ENCODE data around the gene RAD23A. TPM values are rescaled to one million over a fixed set of nuclear protein-coding genes. Genes with fewer than 3 reads are reported as not detected.
A peak's percentile ranks its signal among the peaks of the same experiment; 100 is the strongest.

RAD23A gene
- total and polyA plus RNA-seq, 9 of the 15 experiments (the other 6 are each of a cell fraction or from before 2014, with no cell fraction given): 9.5 to 181 (median 101) TPM

- DNase-seq (ENCODE audit: extremely low read depth in 1 of 4, low spot score in 3 of 4): peak in 2 of 4 experiments; percentile 55 to 64
- no peaks in the 10 kb centered on the region for H3K9me3 ChIP-seq (replicated peaks; ENCODE audit: control insufficient read depth, insufficient read depth, low read depth, low read length)
- peaks cover 31% of the 10 kb centered on the region for H4K20me1 ChIP-seq (replicated peaks; ENCODE audit: control insufficient read depth, insufficient read depth, low read length)
- intact Hi-C loops (cut with micrococcal nuclease) (loop anchor here (5.0 kb wide), 1 partner anchor 52 kb away; the partner anchor contains the start of gene KLF1), in situ Hi-C loops (cut with MboI) (no loop called here)
- no peaks in the 10 kb centered on the region for H3K27me3 ChIP-seq (ENCODE audit: control insufficient read depth in 2 of 2, insufficient read depth in 2 of 2, low read length in 2 of 2)
- H3K4me1 ChIP-seq (replicated peaks in 1 of 2; ENCODE audit: control insufficient read depth in 2 of 2, insufficient read depth in 2 of 2, low read length in 2 of 2): peaks cover 34 to 50% of the 10 kb centered on the region in 2 experiments
- peak overlapping the region; percentile 94 for H3K27ac ChIP-seq (ENCODE audit: extremely low read depth, low read depth, low read length)
- ChIA-PET POLR2A (interaction anchor here (0.5 to 2.2 kb wide), 12 partner anchors 9 to 170 kb away, joined by 3 to 11 read pairs (median 3); partner anchors contain the start of genes KLF1 and SYCE2), CTCF (ENCODE audit: low intra/inter-chr PET ratio) (no interaction called here)
- WGBS (ENCODE audit: insufficient coverage, low coverage, missing lambda C conversion rate): under 1% methylated on average over 47 of the region's 54 CpGs
- peak overlapping the region; percentile 99 for H3K9ac ChIP-seq (ENCODE audit: insufficient read depth in 1 of 2, low read depth in 2 of 2, low read length in 2 of 2)
- H3K36me3 ChIP-seq (ENCODE audit: control insufficient read depth, insufficient read depth, low read length): peaks cover 50% of the 10 kb centered on the region
- H3K9me1 ChIP-seq (ENCODE audit: control insufficient read depth, insufficient read depth, low read length): peaks cover 8% of the 10 kb centered on the region
- peak overlapping the region; percentile 98 for H3K4me2 ChIP-seq (ENCODE audit: insufficient read depth, low read length)
- H3K4me3 ChIP-seq: peak overlapping the region; percentile 90
- peak; percentile 60 for ATAC-seq
- peak; percentile 42 for FAIRE-seq
- H2AFZ ChIP-seq (ENCODE audit: low read depth, low read length): no peak overlapping the region
- H3K79me2 ChIP-seq (ENCODE audit: control insufficient read depth, insufficient read depth, low read length): peaks cover 53% of the 10 kb centered on the region
- TSS peak; percentile 74 for BruUV-seq (replicated peaks)
- TF ChIP-seq ZBTB11 (CRISPR knock-in tag; IDR thresholded peaks at IDR 0.05) (0 out of 6 replicates have a peak, but pooled peaks of 1 of the 3 experiments have one; percentile 8), ZNF282 (CRISPR knock-in tag; IDR thresholded peaks at IDR 0.05) (0 out of 2 replicates have a peak, but pooled peaks have one; percentile 91), HNRNPL (IDR thresholded peaks at IDR 0.05; ENCODE audit: low read depth, low read length) (0 out of 2 replicates have a peak, but pooled peaks have one; percentile 0), BRF1 (IDR thresholded peaks at IDR 0.05; ENCODE audit: borderline replicate concordance, extremely low read depth, insufficient read length) (no peak), NKRF (IDR thresholded peaks at IDR 0.05; ENCODE audit: borderline replicate concordance) (peak; percentile 92), SFPQ (IDR thresholded peaks at IDR 0.05; ENCODE audit: low read depth, low read length) (no peak), SMARCA5 (IDR thresholded peaks at IDR 0.05) (0 out of 2 replicates have a peak, but pooled peaks have one; percentile 32), JUN (IDR thresholded peaks at IDR 0.05; ENCODE audit: borderline replicate concordance, low read depth, low read length) (peak; percentile 4; the same call in 1 of the 2 replicates), JUN (CRISPR knock-in tag; IDR thresholded peaks at IDR 0.05; ENCODE audit: borderline replicate concordance) (no peak), PML (IDR thresholded peaks at IDR 0.05; ENCODE audit: low read length) (peak; percentile 43; the same call in 1 of the 2 replicates), ZNF232 (CRISPR knock-in tag; IDR thresholded peaks at IDR 0.05) (peak; percentile 68; the same call in 1 of the 2 replicates), XRCC4 (IDR thresholded peaks at IDR 0.05; ENCODE audit: extremely low read depth, insufficient read depth, insufficient read length) (no peak)
Observed at GRCh38 chr19:12938779-12939601, 6.7 kb upstream of the RAD23A start.

Data from K562 (cell line).